ENCODE results near the gene CFAP47. TPM values are rescaled to one million over a fixed set of nuclear protein-coding genes. Genes with fewer than 3 reads are reported as not detected.
"Not testable (repeated sequence)": the region's sequence is repeated elsewhere in the genome, so short reads cannot be mapped to it uniquely, and the experiment has no call there.

The CFAP47 gene
- total RNA-seq, 1 experiment from 2014 or later: not detected

DNA sequence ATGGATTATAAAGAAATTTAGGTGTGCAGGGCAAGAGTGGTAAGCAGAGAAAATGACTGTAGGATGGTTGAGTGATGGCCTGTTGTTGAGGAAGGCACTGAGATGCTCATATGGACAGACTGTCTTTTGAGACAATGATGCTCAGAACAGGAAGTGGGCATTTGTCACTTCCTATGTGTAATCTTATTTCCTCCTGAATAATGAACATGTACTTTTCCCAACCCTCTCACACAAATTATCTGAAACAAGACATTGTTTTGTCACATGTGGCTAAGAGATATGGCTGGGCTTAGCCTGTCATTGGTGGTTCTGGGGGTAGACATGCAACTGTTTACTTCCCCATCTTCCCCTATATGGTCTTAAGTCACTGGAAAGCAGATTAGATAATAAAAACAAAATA is 240.5 kb downstream of the CFAP47 start:
- Histone ChIP-seq H3K4me1 (ENCODE audit: low read length) (no peaks in the 10 kb centered on the region), H3K79me2 (ENCODE audit: low read length) (no peaks in the 10 kb centered on the region), H3K36me3 (ENCODE audit: insufficient read depth, low read length) (no peaks in the 10 kb centered on the region), H2AFZ (ENCODE audit: low read length) (peak overlapping the region; percentile 54; the same call in 1 of the 2 replicates), H3K9me2 (replicated peaks; ENCODE audit: insufficient read depth, low read length) (no peaks in the 10 kb centered on the region), H4K20me1 (ENCODE audit: insufficient read depth, low read depth, low read length) (no peaks in the 10 kb centered on the region), H3K27ac (ENCODE audit: low read length) (no peak overlapping the region), H3K4me3 (ENCODE audit: low read length) (no peak overlapping the region), H3K9me3 (ENCODE audit: low read length) (no peaks in the 10 kb centered on the region), H3K4me2 (ENCODE audit: low read depth, low read length, poor library complexity, severe bottlenecking) (no peak overlapping the region), H3K27me3 (ENCODE audit: low read length) (no peaks in the 10 kb centered on the region), H3K9ac (ENCODE audit: low read length) (no peak overlapping the region)
- DNase-seq: no peak

DNA sequence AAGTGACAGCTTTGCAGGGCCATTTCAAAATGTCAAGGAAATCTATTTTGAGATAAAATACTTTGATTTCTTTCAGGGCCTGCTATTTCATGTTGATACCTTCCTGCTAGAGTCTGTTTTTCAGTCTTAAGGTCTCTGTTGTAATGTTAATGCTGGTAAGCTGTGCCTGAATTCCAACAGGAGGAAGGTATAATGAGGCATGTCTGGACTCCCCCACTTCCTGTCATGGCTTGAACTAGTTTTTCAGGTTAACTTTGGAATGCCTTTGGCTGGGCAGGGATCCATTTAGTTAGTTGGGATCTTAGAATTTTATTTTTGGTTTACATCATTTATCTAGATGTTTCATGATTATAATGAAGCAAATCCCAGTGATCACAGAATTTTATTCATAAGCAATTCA is 279.0 kb downstream of the CFAP47 start:
- Histone ChIP-seq H3K4me3 (ENCODE audit: low read length) (no peak overlapping the region), H3K79me2 (ENCODE audit: low read length) (no peaks in the 10 kb centered on the region), H3K27ac (ENCODE audit: low read length) (peak overlapping the region; percentile 93; the same call in 1 of the 2 replicates), H3K9me2 (replicated peaks; ENCODE audit: insufficient read depth, low read length) (no peaks in the 10 kb centered on the region), H3K36me3 (ENCODE audit: insufficient read depth, low read length) (no peaks in the 10 kb centered on the region), H3K9me3 (ENCODE audit: low read length) (no peaks in the 10 kb centered on the region), H3K4me1 (ENCODE audit: low read length) (peaks cover 62% of the 10 kb centered on the region), H3K9ac (ENCODE audit: low read length) (no peak overlapping the region), H3K4me2 (ENCODE audit: low read depth, low read length, poor library complexity, severe bottlenecking) (no peak overlapping the region), H3K27me3 (ENCODE audit: low read length) (no peaks in the 10 kb centered on the region), H4K20me1 (ENCODE audit: insufficient read depth, low read depth, low read length) (no peaks in the 10 kb centered on the region), H2AFZ (ENCODE audit: low read length) (peak overlapping the region; percentile 45)
- no peak for DNase-seq

- H3K79me2 ChIP-seq (ENCODE audit: low read length): no peaks in the 10 kb centered on the region
- H3K9me3 ChIP-seq (ENCODE audit: low read length): no peaks in the 10 kb centered on the region
- H3K27me3 ChIP-seq (ENCODE audit: low read length): no peaks in the 10 kb centered on the region
- H3K36me3 ChIP-seq (ENCODE audit: insufficient read depth, low read length): no peaks in the 10 kb centered on the region
- DNase-seq: no peak
- no peak overlapping the region for H2AFZ ChIP-seq (ENCODE audit: low read length)
- H4K20me1 ChIP-seq (ENCODE audit: insufficient read depth, low read depth, low read length): no peaks in the 10 kb centered on the region
- H3K27ac ChIP-seq (ENCODE audit: low read length): peak overlapping the region; percentile 93
- peaks cover 64% of the 10 kb centered on the region for H3K4me1 ChIP-seq (ENCODE audit: low read length)
- H3K9ac ChIP-seq (ENCODE audit: low read length): peak overlapping the region; percentile 18
- H3K9me2 ChIP-seq (replicated peaks; ENCODE audit: insufficient read depth, low read length): no peaks in the 10 kb centered on the region
- peak overlapping the region; percentile 24 for H3K4me3 ChIP-seq (ENCODE audit: low read length)
- peak overlapping the region; percentile 50 for H3K4me2 ChIP-seq (ENCODE audit: low read depth, low read length, poor library complexity, severe bottlenecking)
These were observed 280.4 kb downstream of the CFAP47 start for GRCh38 chrX:36199928-36200327.

GRCh38 chrX:36214924-36215323 is 295.4 kb downstream of the CFAP47 start:
- H3K36me3 ChIP-seq (ENCODE audit: insufficient read depth, low read length): no peaks in the 10 kb centered on the region
- H4K20me1 ChIP-seq (ENCODE audit: insufficient read depth, low read depth, low read length): no peaks in the 10 kb centered on the region
- no peak overlapping the region for H3K27ac ChIP-seq (ENCODE audit: low read length)
- no peak overlapping the region for H3K9ac ChIP-seq (ENCODE audit: low read length)
- H3K4me1 ChIP-seq (ENCODE audit: low read length): no peaks in the 10 kb centered on the region
- H2AFZ ChIP-seq (ENCODE audit: low read length): no peak overlapping the region
- no peak overlapping the region for H3K4me3 ChIP-seq (ENCODE audit: low read length)
- no peak overlapping the region for H3K4me2 ChIP-seq (ENCODE audit: low read depth, low read length, poor library complexity, severe bottlenecking)
- no peaks in the 10 kb centered on the region for H3K9me3 ChIP-seq (ENCODE audit: low read length)
- H3K79me2 ChIP-seq (ENCODE audit: low read length): no peaks in the 10 kb centered on the region
- H3K27me3 ChIP-seq (ENCODE audit: low read length): no peaks in the 10 kb centered on the region
- no peak for DNase-seq
- 0 out of 2 replicates have a peak, but pooled peaks cover 3% of the 10 kb centered on the region for H3K9me2 ChIP-seq (replicated peaks; ENCODE audit: insufficient read depth, low read length)

DNA sequence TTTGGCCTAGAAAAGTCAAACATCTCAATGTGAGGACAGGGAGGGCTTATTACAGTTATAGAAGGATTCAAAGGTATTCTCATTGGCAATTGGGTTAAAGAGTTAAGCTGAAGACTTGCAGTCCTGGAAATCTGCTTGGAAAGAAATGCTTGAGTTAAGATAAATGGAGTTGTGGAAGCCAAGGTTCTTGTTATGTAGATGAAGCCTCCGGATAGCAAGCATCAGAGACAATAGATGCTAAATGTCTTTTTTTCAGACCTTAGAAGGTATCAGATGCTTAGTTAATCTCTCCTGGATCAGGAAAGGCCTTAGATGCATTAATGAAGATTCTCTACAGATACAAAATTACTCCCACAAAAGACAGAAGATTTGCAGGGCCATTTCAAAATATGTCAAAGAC is 299.3 kb downstream of the CFAP47 start:
- H3K27me3 ChIP-seq (ENCODE audit: low read length): no peaks in the 10 kb centered on the region
- H3K27ac ChIP-seq (ENCODE audit: low read length): no peak overlapping the region
- H3K9ac ChIP-seq (ENCODE audit: low read length): no peak overlapping the region
- no peaks in the 10 kb centered on the region for H3K4me1 ChIP-seq (ENCODE audit: low read length)
- H3K9me3 ChIP-seq (ENCODE audit: low read length): no peaks in the 10 kb centered on the region
- H2AFZ ChIP-seq (ENCODE audit: low read length): no peak overlapping the region
- no peak overlapping the region for H3K4me2 ChIP-seq (ENCODE audit: low read depth, low read length, poor library complexity, severe bottlenecking)
- H3K36me3 ChIP-seq (ENCODE audit: insufficient read depth, low read length): no peaks in the 10 kb centered on the region
- H3K79me2 ChIP-seq (ENCODE audit: low read length): no peaks in the 10 kb centered on the region
- 0 out of 2 replicates have a peak, but pooled peaks cover 3% of the 10 kb centered on the region for H3K9me2 ChIP-seq (replicated peaks; ENCODE audit: insufficient read depth, low read length)
- no peak overlapping the region for H3K4me3 ChIP-seq (ENCODE audit: low read length)
- no peak for DNase-seq
- H4K20me1 ChIP-seq (ENCODE audit: insufficient read depth, low read depth, low read length): no peaks in the 10 kb centered on the region

GRCh38 chrX:36234840-36235528 is 315.4 kb downstream of the CFAP47 start:
- H3K36me3 ChIP-seq (ENCODE audit: insufficient read depth, low read length); H3K79me2 ChIP-seq (ENCODE audit: low read length); H3K4me3 ChIP-seq (ENCODE audit: low read length); H3K9me3 ChIP-seq (ENCODE audit: low read length); H3K27me3 ChIP-seq (ENCODE audit: low read length); H3K4me2 ChIP-seq (ENCODE audit: low read depth, low read length, poor library complexity, severe bottlenecking); H3K4me1 ChIP-seq (ENCODE audit: low read length); H3K27ac ChIP-seq (ENCODE audit: low read length); H4K20me1 ChIP-seq (ENCODE audit: insufficient read depth, low read depth, low read length); DNase-seq; H3K9ac ChIP-seq (ENCODE audit: low read length); H3K9me2 ChIP-seq (replicated peaks; ENCODE audit: insufficient read depth, low read length); H2AFZ ChIP-seq (ENCODE audit: low read length): not testable (repeated sequence)

- Histone ChIP-seq H3K27ac (ENCODE audit: low read length) (no peak overlapping the region), H3K9me2 (replicated peaks; ENCODE audit: insufficient read depth, low read length) (no peaks in the 10 kb centered on the region), H3K27me3 (ENCODE audit: low read length) (no peaks in the 10 kb centered on the region), H2AFZ (ENCODE audit: low read length) (no peak overlapping the region), H3K4me3 (ENCODE audit: low read length) (no peak overlapping the region), H3K4me2 (ENCODE audit: low read depth, low read length, poor library complexity, severe bottlenecking) (no peak overlapping the region), H3K9ac (ENCODE audit: low read length) (no peak overlapping the region), H4K20me1 (ENCODE audit: insufficient read depth, low read depth, low read length) (no peaks in the 10 kb centered on the region), H3K36me3 (ENCODE audit: insufficient read depth, low read length) (no peaks in the 10 kb centered on the region), H3K79me2 (ENCODE audit: low read length) (no peaks in the 10 kb centered on the region), H3K4me1 (ENCODE audit: low read length) (peaks cover 4% of the 10 kb centered on the region; the same call in 1 of the 2 replicates), H3K9me3 (ENCODE audit: low read length) (no peaks in the 10 kb centered on the region)
- DNase-seq: no peak
These were observed 321.9 kb downstream of the CFAP47 start for GRCh38 chrX:36241397-36241796.

GRCh38 chrX:36266155-36266554 is 346.6 kb downstream of the CFAP47 start:
- H3K79me2 ChIP-seq (ENCODE audit: low read length): no peaks in the 10 kb centered on the region
- H4K20me1 ChIP-seq (ENCODE audit: insufficient read depth, low read depth, low read length): no peaks in the 10 kb centered on the region
- H3K4me3 ChIP-seq (ENCODE audit: low read length): no peak overlapping the region
- H3K36me3 ChIP-seq (ENCODE audit: insufficient read depth, low read length): no peaks in the 10 kb centered on the region
- H3K4me1 ChIP-seq (ENCODE audit: low read length): no peaks in the 10 kb centered on the region
- no peak overlapping the region for H3K9ac ChIP-seq (ENCODE audit: low read length)
- H3K27me3 ChIP-seq (ENCODE audit: low read length): no peaks in the 10 kb centered on the region
- no peak overlapping the region for H3K4me2 ChIP-seq (ENCODE audit: low read depth, low read length, poor library complexity, severe bottlenecking)
- no peaks in the 10 kb centered on the region for H3K9me3 ChIP-seq (ENCODE audit: low read length)
- no peak for DNase-seq
- H2AFZ ChIP-seq (ENCODE audit: low read length): no peak overlapping the region
- H3K27ac ChIP-seq (ENCODE audit: low read length): no peak overlapping the region
- H3K9me2 ChIP-seq (replicated peaks; ENCODE audit: insufficient read depth, low read length): no peaks in the 10 kb centered on the region
